HEK293 (cell line): ENCODE data around the gene AIF1.

Experiments
- CTCF ChIA-PET: fragments of 350-600 bp; formaldehyde crosslinking; extraction: SDS; loops from one replicate; lab custom pipeline; 2021; ENCODE audit warnings: antibody characterized with exemption; lab: Yijun Ruan, JAX
- POLR2A ChIA-PET: fragments of 300-600 bp; formaldehyde crosslinking; extraction: SDS; loops from one replicate; lab custom pipeline; 2020; ENCODE audit warnings: antibody characterized with exemption, inconsistent platforms; lab: Yijun Ruan, JAX
- H3K27ac ChIP-seq: fragments of 200-500 bp; sonication (Bioruptor generic); 2 replicates; pipeline ENCODE4 v1.5.1; 2014; ENCODE audit warnings: low read depth, low read length, control low read depth, inconsistent platforms; ENCODE audit errors: extremely low read depth
- H3K36me3 ChIP-seq, 2 experiments: fragments of 200-500 bp in 1 of 2; sonication (Bioruptor generic) in 1 of 2; 1 replicate in 1 of 2; 2 replicates in 1 of 2; pipeline ENCODE4 v1.5.1; 2014 to 2017; ENCODE audit warnings: inconsistent platforms in 2 of 2, low read length in 2 of 2; ENCODE audit not compliant: control insufficient read depth in 2 of 2, insufficient read depth in 1 of 2
- H3K4me1 ChIP-seq: fragments of 200-500 bp; sonication (Bioruptor generic); 2 replicates; pipeline ENCODE4 v1.5.1; 2014; ENCODE audit warnings: mild to moderate bottlenecking, low read length, inconsistent platforms; ENCODE audit not compliant: control insufficient read depth, insufficient read depth
- H3K4me3 ChIP-seq: 2 replicates; pipeline ENCODE4 v1.5.1; 2011; ENCODE audit warnings: low read depth, mild to moderate bottlenecking, control low read depth, low read length, moderate library complexity
- H3K9me3 ChIP-seq: fragments of 200-500 bp; sonication (Bioruptor generic); 2 replicates; pipeline ENCODE4 v1.5.1; 2014; ENCODE audit warnings: low read depth, low read length, inconsistent platforms; ENCODE audit not compliant: control insufficient read depth, insufficient read depth
- EGR2 ChIP-seq: fragments of 450-650 bp; formaldehyde crosslinking; IDR thresholded peaks from 2 replicates; pipeline ENCODE4 v1.5.1; 2016; ENCODE audit warnings: low read depth, missing biosample characterization, missing genetic modification characterization
- GLIS2 ChIP-seq: fragments of 450-650 bp; formaldehyde crosslinking; IDR thresholded peaks from 2 replicates; pipeline ENCODE4 v1.5.1; 2016; ENCODE audit warnings: missing biosample characterization, missing genetic modification characterization
- KLF16 ChIP-seq: fragments of 450-650 bp; formaldehyde crosslinking; IDR thresholded peaks from 2 replicates; pipeline ENCODE4 v1.5.1; 2017; ENCODE audit warnings: missing biosample characterization, missing genetic modification characterization
- PRDM1 ChIP-seq: fragments of 450-650 bp; formaldehyde crosslinking; IDR thresholded peaks from 2 replicates; pipeline ENCODE4; 2016; ENCODE audit warnings: missing biosample characterization, missing genetic modification characterization
- PRDM10 ChIP-seq: fragments of 450-650 bp; formaldehyde crosslinking; IDR thresholded peaks from 2 replicates; pipeline ENCODE4 v1.5.1; 2016; ENCODE audit warnings: missing biosample characterization, missing genetic modification characterization
- PRDM4 ChIP-seq: fragments of 450-650 bp; formaldehyde crosslinking; IDR thresholded peaks from 2 replicates; pipeline ENCODE4 v1.5.1; 2017; ENCODE audit warnings: missing biosample characterization, missing genetic modification characterization
- ZBTB48 ChIP-seq: fragments of 450-650 bp; formaldehyde crosslinking; IDR thresholded peaks from 2 replicates; pipeline ENCODE4 v1.5.1; 2016; ENCODE audit warnings: missing biosample characterization, missing genetic modification characterization
- ZNF157 ChIP-seq: fragments of 450-650 bp; formaldehyde crosslinking; IDR thresholded peaks from 2 replicates; pipeline ENCODE4 v1.5.1; 2016; ENCODE audit warnings: missing biosample characterization, missing genetic modification characterization
- ZNF19 ChIP-seq: fragments of 450-650 bp; formaldehyde crosslinking; IDR thresholded peaks from 2 replicates; pipeline ENCODE4; 2016; ENCODE audit warnings: missing biosample characterization, missing genetic modification characterization, low read depth
- ZNF202 ChIP-seq: fragments of 450-650 bp; formaldehyde crosslinking; IDR thresholded peaks from 2 replicates; pipeline ENCODE4 v1.5.1; 2016; ENCODE audit warnings: missing biosample characterization, missing genetic modification characterization, borderline replicate concordance
- ZNF549 ChIP-seq: fragments of 450-650 bp; IDR thresholded peaks from 2 replicates; pipeline ENCODE4 v1.5.1; 2018; ENCODE audit warnings: missing biosample characterization, missing genetic modification characterization, mild to moderate bottlenecking, inconsistent platforms, moderate library complexity
- ZNF561 ChIP-seq: fragments of 450-650 bp; IDR thresholded peaks from 2 replicates; pipeline ENCODE4 v1.5.1; 2018; ENCODE audit warnings: missing biosample characterization, missing genetic modification characterization, borderline replicate concordance
- ZNF585B ChIP-seq: fragments of 450-650 bp; formaldehyde crosslinking; IDR thresholded peaks from 2 replicates; pipeline ENCODE4 v1.5.1; 2016; ENCODE audit warnings: missing biosample characterization, missing genetic modification characterization
- ZNF610 ChIP-seq: fragments of 450-650 bp; formaldehyde crosslinking; IDR thresholded peaks from 2 replicates; pipeline ENCODE4 v1.5.1; 2016; ENCODE audit warnings: missing biosample characterization, missing genetic modification characterization, borderline replicate concordance
- ZNF777 ChIP-seq: fragments of 450-650 bp; formaldehyde crosslinking; IDR thresholded peaks from 2 replicates; pipeline ENCODE4 v1.5.1; 2017; ENCODE audit warnings: missing biosample characterization, missing genetic modification characterization, borderline replicate concordance
- TF ChIP-seq, protein P1 (sequence below): fragments of 450-650 bp; formaldehyde crosslinking; IDR thresholded peaks from 2 replicates; pipeline ENCODE4 v1.5.1; 2016; ENCODE audit warnings: missing biosample characterization, missing genetic modification characterization

Gene AIF1

DNA sequence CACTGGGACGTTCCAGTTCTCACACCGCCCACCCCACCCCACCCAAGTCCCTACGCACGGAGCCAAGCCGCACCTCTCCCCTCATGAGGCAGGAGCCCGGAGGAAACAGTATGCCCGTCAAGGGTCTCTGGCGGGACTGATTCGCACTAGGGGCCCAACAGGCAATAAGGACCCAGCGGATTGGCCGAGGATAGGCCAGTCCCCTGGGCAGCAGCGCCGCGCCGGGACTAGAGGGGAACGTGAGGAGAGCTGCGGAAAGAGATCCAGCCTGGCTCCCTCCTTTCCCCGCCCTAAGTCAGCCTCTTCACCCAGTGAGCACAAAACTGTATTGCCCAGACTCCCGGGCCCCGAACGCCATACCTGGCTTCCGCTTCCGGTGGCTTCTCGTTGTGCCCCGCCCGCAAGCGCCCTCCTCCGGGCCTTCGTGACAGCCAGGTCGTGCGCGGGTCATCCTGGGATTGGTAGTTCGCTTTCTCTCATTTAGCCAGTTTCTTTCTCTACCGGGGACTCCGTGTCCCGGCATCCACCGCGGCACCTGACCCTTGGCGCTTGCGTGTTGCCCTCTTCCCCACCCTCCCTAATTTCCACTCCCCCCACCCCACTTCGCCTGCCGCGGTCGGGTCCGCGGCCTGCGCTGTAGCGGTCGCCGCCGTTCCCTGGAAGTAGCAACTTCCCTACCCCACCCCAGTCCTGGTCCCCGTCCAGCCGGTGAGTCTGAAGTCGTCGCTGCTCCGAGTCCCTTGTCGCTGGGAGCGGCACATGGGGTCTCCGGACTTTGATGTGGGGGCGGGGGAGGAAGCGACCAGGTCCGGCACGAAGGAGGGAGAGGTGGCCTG is 50.7 kb downstream of the AIF1 start, which contains the start of gene CSNK2B (continued):
- TF ChIP-seq PRDM4 (tag by site-specific recombination) (no peak), ZNF585B (tag by site-specific recombination) (no peak), ZNF549 (no peak), ZNF561 (tag by site-specific recombination) (peak; percentile 44)
- TF ChIP-seq, protein P1, sequence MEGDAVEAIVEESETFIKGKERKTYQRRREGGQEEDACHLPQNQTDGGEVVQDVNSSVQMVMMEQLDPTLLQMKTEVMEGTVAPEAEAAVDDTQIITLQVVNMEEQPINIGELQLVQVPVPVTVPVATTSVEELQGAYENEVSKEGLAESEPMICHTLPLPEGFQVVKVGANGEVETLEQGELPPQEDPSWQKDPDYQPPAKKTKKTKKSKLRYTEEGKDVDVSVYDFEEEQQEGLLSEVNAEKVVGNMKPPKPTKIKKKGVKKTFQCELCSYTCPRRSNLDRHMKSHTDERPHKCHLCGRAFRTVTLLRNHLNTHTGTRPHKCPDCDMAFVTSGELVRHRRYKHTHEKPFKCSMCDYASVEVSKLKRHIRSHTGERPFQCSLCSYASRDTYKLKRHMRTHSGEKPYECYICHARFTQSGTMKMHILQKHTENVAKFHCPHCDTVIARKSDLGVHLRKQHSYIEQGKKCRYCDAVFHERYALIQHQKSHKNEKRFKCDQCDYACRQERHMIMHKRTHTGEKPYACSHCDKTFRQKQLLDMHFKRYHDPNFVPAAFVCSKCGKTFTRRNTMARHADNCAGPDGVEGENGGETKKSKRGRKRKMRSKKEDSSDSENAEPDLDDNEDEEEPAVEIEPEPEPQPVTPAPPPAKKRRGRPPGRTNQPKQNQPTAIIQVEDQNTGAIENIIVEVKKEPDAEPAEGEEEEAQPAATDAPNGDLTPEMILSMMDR = peak; percentile 75
- TF ChIP-seq, all 188 proteins: peak for 44

- Histone ChIP-seq H3K9me3 (no peaks in the 10 kb centered on the region), H3K4me3 (peak overlapping the region; percentile 92), H3K4me1 (0 out of 2 replicates have a peak, but pooled peaks cover 4% of the 10 kb centered on the region)
- CTCF ChIA-PET = interaction anchor here (0.6 to 1.3 kb wide), 6 partner anchors 12 to 82 kb away, joined by 3 to 5 read pairs (median 4); partner anchors contain the start of gene LY6G5C
- POLR2A ChIA-PET = interaction anchor here (0.6 to 7.4 kb wide), 6 partner anchors 9 to 168 kb away, joined by 3 to 180 read pairs (median 5); partner anchors contain the start of genes ABHD16A, APOM, BAG6 and HSPA1B
- 0 out of 2 replicates have a peak, but pooled peaks have one; percentile 4 for TF ChIP-seq EGR2 (tag by site-specific recombination)
- no peak for TF ChIP-seq ZNF157 (tag by site-specific recombination)
- no peak for TF ChIP-seq ZNF202 (tag by site-specific recombination)
- TF ChIP-seq ZNF777 = no peak
- no peak for TF ChIP-seq KLF16 (tag by site-specific recombination)
- TF ChIP-seq ZNF19 (tag by site-specific recombination) = no peak
- TF ChIP-seq ZNF610 (tag by site-specific recombination) = no peak
- TF ChIP-seq GLIS2 (tag by site-specific recombination) = 0 out of 2 replicates have a peak, but pooled peaks have one; percentile 10
- TF ChIP-seq PRDM1 (tag by site-specific recombination) = no peak
- peak; percentile 86 for TF ChIP-seq PRDM10 (tag by site-specific recombination)
- TF ChIP-seq ZBTB48 (tag by site-specific recombination) = peak; percentile 36
- TF ChIP-seq, all 188 proteins: peak for 4
- peak overlapping the region; percentile 73 for H3K27ac ChIP-seq
- peaks cover 35 to 71% of the 10 kb centered on the region in 2 experiments for H3K36me3 ChIP-seq
Observed at GRCh38 chr6:31666337-31666965, 51.4 kb downstream of the AIF1 start.
